HL-60 (cell line): Measurements from ENCODE around the gene ANO3.

Source experiments
- POLR2AphosphoS5 ChIP-seq: IDR thresholded peaks from 2 replicates; pipeline ENCODE4 v1.6.1; 2012; ENCODE audit warnings: low read depth
- SPI1 ChIP-seq: IDR thresholded peaks from 2 replicates; pipeline ENCODE4 v1.6.1; 2012; ENCODE audit warnings: low read depth, mild to moderate bottlenecking, borderline replicate concordance
- TF ChIP-seq, protein P1 (sequence below): IDR thresholded peaks from 2 replicates; pipeline ENCODE4 v1.6.1; 2012; ENCODE audit warnings: low read depth; ENCODE audit not compliant: insufficient replicate concordance
- TF ChIP-seq, protein P2 (sequence below): IDR thresholded peaks from one replicate; pipeline ENCODE4 v1.5.1; 2011; ENCODE audit warnings: low read length, control low read depth, inconsistent platforms; ENCODE audit not compliant: insufficient read depth

- TF ChIP-seq, protein P1, sequence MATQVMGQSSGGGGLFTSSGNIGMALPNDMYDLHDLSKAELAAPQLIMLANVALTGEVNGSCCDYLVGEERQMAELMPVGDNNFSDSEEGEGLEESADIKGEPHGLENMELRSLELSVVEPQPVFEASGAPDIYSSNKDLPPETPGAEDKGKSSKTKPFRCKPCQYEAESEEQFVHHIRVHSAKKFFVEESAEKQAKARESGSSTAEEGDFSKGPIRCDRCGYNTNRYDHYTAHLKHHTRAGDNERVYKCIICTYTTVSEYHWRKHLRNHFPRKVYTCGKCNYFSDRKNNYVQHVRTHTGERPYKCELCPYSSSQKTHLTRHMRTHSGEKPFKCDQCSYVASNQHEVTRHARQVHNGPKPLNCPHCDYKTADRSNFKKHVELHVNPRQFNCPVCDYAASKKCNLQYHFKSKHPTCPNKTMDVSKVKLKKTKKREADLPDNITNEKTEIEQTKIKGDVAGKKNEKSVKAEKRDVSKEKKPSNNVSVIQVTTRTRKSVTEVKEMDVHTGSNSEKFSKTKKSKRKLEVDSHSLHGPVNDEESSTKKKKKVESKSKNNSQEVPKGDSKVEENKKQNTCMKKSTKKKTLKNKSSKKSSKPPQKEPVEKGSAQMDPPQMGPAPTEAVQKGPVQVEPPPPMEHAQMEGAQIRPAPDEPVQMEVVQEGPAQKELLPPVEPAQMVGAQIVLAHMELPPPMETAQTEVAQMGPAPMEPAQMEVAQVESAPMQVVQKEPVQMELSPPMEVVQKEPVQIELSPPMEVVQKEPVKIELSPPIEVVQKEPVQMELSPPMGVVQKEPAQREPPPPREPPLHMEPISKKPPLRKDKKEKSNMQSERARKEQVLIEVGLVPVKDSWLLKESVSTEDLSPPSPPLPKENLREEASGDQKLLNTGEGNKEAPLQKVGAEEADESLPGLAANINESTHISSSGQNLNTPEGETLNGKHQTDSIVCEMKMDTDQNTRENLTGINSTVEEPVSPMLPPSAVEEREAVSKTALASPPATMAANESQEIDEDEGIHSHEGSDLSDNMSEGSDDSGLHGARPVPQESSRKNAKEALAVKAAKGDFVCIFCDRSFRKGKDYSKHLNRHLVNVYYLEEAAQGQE: no peak
- TF ChIP-seq, protein P2, sequence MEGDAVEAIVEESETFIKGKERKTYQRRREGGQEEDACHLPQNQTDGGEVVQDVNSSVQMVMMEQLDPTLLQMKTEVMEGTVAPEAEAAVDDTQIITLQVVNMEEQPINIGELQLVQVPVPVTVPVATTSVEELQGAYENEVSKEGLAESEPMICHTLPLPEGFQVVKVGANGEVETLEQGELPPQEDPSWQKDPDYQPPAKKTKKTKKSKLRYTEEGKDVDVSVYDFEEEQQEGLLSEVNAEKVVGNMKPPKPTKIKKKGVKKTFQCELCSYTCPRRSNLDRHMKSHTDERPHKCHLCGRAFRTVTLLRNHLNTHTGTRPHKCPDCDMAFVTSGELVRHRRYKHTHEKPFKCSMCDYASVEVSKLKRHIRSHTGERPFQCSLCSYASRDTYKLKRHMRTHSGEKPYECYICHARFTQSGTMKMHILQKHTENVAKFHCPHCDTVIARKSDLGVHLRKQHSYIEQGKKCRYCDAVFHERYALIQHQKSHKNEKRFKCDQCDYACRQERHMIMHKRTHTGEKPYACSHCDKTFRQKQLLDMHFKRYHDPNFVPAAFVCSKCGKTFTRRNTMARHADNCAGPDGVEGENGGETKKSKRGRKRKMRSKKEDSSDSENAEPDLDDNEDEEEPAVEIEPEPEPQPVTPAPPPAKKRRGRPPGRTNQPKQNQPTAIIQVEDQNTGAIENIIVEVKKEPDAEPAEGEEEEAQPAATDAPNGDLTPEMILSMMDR: no peak
- TF ChIP-seq SPI1 (no peak), POLR2AphosphoS5 (no peak)
Measured at GRCh38 chr11:26480041-26480440, 148.1 kb downstream of the ANO3 start.
